Right atrium auricular region (tissue), 2 donors: ENCODE data around the gene DLD. TPM values are rescaled to one million over a fixed set of nuclear protein-coding genes. Genes with fewer than 3 reads are reported as not detected.
"Not testable (repeated sequence)": the region's sequence is repeated elsewhere in the genome, so short reads cannot be mapped to it uniquely, and the experiment has no call there.

ENCODE experiments used
- DNase-seq: peaks from one replicate; pipeline ENCODE4 v3.0.0-alpha.2; 2019; ENCODE audit warnings: low spot score
- H3K27ac ChIP-seq, 2 donors: fragments of 200-600 bp; sonication (generic); 1 replicate in 1 of 2; 2 replicates in 1 of 2; pipeline ENCODE4 v1.5.1; 2016 to 2019
- H3K27me3 ChIP-seq, 2 donors: fragments of 200-600 bp; sonication (generic); one replicate each; pipeline versions ENCODE4 v1.5.1 to v1.6.0; 2017 to 2019
- H3K36me3 ChIP-seq: fragments of 200-600 bp; sonication (generic); one replicate; pipeline ENCODE4 v1.5.1; 2016
- H3K4me1 ChIP-seq, 2 donors: fragments of 200-600 bp; sonication (generic); one replicate each; pipeline versions ENCODE4 v1.5.1 to v1.6.0; 2017 to 2019
- H3K4me3 ChIP-seq, 2 donors: fragments of 200-600 bp; sonication (generic); 1 replicate in 1 of 2; 2 replicates in 1 of 2; pipeline ENCODE4 v1.5.1; 2017 to 2019; ENCODE audit warnings: mild to moderate bottlenecking in 1 of 2, moderate library complexity in 1 of 2
- H3K9me3 ChIP-seq, 2 donors: fragments of 200-600 bp; sonication (generic); one replicate each; pipeline ENCODE4 v1.5.1; 2019
- CTCF ChIP-seq, 2 donors: fragments of 200-600 bp; sonication (generic); IDR thresholded peaks; one replicate each; pipeline ENCODE4 v1.5.1; 2019; ENCODE audit warnings: antibody characterized with exemption in 2 of 2
- total RNA-seq, 2 donors: library from RNA; depleted of rRNA; stranded (reverse); fragments of >200 nt; gene quantifications; one replicate each; pipeline ENCODE4 v1.1.0, GENCODE V29; 2016

DLD gene
- total RNA-seq, 2 donors from 2014 or later = 52.9 to 153 TPM

DNA sequence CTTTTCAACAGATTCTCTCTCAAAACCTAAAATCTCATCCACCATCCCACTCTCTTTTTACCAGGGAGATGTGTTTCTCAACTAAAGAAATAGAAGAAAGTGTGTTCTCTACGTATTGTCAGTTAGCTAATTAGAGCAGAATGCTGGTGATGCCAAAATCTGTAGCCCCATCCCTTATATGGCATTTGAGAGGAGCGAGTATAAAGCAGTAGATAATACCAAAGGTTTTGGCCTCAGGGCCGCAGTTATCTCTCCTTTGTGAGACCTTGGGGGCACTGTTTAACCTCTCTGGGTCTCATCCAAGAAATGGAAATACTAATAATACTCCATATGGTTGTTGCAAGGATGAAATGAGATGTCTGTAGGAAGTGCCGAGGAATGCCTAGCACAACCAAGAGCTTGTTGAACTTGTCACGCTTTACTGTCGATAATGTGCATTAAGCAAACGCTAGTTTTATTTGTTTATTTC, 456 bp upstream of the DLD start:
- no peaks in the 10 kb centered on the region for H3K27me3 ChIP-seq
- DNase-seq = no peak

DNA sequence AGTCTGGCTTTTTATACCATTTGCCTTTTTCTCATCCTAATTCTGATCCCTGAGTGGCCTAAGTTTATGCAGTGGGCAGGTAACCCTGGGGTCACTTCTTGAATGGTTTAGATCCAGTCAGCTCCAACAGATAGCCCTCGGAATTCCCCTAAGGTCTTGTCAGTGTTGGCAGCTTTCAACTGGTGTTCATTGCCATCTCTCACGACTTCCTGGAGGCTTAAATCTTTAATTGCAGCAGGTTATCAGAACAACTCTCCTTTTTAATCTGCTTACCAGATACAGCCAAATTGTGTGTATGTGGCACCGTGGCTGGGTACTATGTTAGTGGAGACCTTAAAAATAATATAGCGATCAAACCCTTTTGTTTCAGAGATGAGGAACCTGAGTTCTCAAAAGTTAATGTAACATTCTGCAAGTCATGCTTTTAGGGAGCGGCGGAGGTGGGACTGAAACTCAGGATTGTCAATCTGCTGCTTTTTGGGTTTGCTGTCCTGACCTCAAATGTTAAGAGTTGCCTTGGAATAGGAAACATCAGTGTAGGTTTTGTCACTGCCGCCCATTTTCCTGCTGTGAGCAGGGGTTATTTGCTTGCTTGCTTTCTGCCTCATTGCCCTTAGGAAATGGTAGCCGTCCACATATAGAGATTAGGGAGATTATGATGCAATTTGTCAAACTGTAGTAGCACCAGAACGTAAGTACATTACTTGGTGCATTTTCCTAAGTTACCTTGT, 818 bp downstream of the DLD start:
- Histone ChIP-seq H3K4me1 (peaks cover 0 to 30% of the 10 kb centered on the region in 2 donors), H3K36me3 (peaks cover 9% of the 10 kb centered on the region)

More for the DNA sequence above, 456 bp upstream of the DLD start:
- peak overlapping the region; percentile 55 to 80 for H3K4me3 ChIP-seq
- peaks cover 4% of the 10 kb centered on the region for H3K36me3 ChIP-seq
- peaks cover 0 to 30% of the 10 kb centered on the region in 2 donors for H3K4me1 ChIP-seq
- no peak for TF ChIP-seq CTCF (IDR thresholded peaks at IDR 0.05)
- no peaks in the 10 kb centered on the region for H3K9me3 ChIP-seq
- peak overlapping the region; percentile 92 to 99 for H3K27ac ChIP-seq

GRCh38 chr7:107892367-107892741, 1.4 kb downstream of the DLD start:
- Histone ChIP-seq H3K4me1 (peaks cover 0 to 30% of the 10 kb centered on the region in 2 donors), H3K4me3 (peak overlapping the region in 1 of 2 donors; percentile 80), H3K27ac (peak overlapping the region; percentile 92 to 99)
- not testable (repeated sequence) for H3K9me3 ChIP-seq, H3K36me3 ChIP-seq, H3K27me3 ChIP-seq, DNase-seq

More for the DNA sequence above, 818 bp downstream of the DLD start:
- DNase-seq = no peak
- no peak for TF ChIP-seq CTCF (IDR thresholded peaks at IDR 0.05)
- Histone ChIP-seq H3K27me3 (no peaks in the 10 kb centered on the region), H3K27ac (peak overlapping the region; percentile 92 to 99), H3K4me3 (peak overlapping the region; percentile 55 to 80), H3K9me3 (no peaks in the 10 kb centered on the region)

DNA sequence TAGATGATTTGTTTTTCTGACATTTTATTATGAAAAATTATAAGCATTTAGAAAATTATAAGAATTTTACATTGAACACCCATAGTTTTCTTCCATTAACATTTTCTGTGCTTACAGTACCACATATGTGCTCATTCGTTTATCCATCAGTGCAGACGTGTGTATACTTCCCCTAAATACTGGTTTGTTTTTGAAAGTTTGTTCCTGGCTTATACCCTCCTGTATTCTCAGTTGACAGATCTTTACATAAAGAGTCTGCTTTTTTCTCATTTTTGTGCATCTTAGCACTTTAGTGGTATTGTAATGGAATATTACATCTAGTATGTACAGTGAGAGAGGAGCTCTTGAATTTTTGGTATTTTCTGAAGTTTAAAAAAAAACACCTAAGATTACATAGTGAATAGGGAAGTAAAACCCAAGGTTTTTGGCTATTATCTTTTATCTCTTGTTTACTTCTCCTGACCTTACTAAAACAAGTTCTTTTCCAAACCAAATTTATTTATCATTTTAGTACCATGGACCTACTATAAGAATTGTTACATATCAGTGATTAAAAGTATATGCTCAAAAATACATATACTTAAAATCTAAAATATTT, 8.1 kb downstream of the DLD start:
- no peak for TF ChIP-seq CTCF (IDR thresholded peaks at IDR 0.05)
- no peak for DNase-seq
- H3K4me1 ChIP-seq = peaks cover 0 to 17% of the 10 kb centered on the region in 2 donors
- no peak overlapping the region for H3K27ac ChIP-seq
- no peaks in the 10 kb centered on the region for H3K27me3 ChIP-seq
- peaks cover 23% of the 10 kb centered on the region for H3K36me3 ChIP-seq
- no peak overlapping the region for H3K4me3 ChIP-seq
- H3K9me3 ChIP-seq = no peaks in the 10 kb centered on the region

DNA sequence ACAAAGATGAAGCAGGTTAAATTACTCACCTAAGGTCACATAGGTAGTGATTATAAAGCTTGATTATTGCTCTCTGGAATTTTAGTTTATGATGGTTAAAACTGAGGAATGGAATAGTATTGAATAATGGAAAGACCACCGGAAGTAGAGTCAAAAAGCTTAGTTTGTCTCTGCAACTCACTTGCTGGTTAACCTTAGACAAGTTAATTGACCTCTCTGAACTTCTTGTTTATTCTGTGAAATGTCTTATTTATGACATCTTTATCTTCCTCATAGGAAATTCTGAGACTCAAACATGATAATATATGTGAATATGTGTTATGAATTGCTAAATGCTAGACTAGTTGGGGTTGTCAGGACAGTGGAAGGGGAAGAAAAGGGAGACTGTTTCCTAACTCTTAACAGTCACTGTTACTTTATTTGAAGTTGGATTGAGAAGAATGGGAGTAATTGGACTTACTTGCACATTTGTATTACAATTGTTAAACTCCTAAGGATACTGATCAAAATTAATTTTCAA, 9.6 kb downstream of the DLD start:
- no peak for DNase-seq
- Histone ChIP-seq H3K9me3 (no peaks in the 10 kb centered on the region), H3K4me3 (no peak overlapping the region), H3K4me1 (peaks cover 0 to 17% of the 10 kb centered on the region in 2 donors), H3K27ac (no peak overlapping the region), H3K36me3 (peaks cover 30% of the 10 kb centered on the region), H3K27me3 (no peaks in the 10 kb centered on the region)
- no peak for TF ChIP-seq CTCF (IDR thresholded peaks at IDR 0.05)

- no peak for TF ChIP-seq CTCF (IDR thresholded peaks at IDR 0.05)
These were observed 11.4 kb downstream of the DLD start for GRCh38 chr7:107902381-107902780.

More at GRCh38 chr7:107902381-107902780, 11.4 kb downstream of the DLD start:
- DNase-seq = no peak
- peaks cover 43% of the 10 kb centered on the region for H3K36me3 ChIP-seq
- H3K4me1 ChIP-seq = peaks cover 0 to 17% of the 10 kb centered on the region in 2 donors
- no peaks in the 10 kb centered on the region for H3K27me3 ChIP-seq
- H3K27ac ChIP-seq = no peak overlapping the region
- no peaks in the 10 kb centered on the region for H3K9me3 ChIP-seq
- no peak overlapping the region for H3K4me3 ChIP-seq
